Body of pancreas (tissue), 4 donors: Measurements from ENCODE around the gene CARTPT.

Experiments used
- CTCF ChIP-seq, 7 experiments: fragments of 450-650 bp in 4 of 7; fragments of 200-600 bp in 3 of 7; sonication (generic) in 3 of 7; IDR thresholded peaks; one replicate each; pipeline ENCODE4 v1.5.1; 2016 to 2019; ENCODE audit warnings: antibody characterized with exemption in 7 of 7
- POLR2A ChIP-seq, 3 donors: fragments of 450-650 bp; IDR thresholded peaks; one replicate each; pipeline ENCODE4 v1.6.1; 2016; ENCODE audit warnings: antibody characterized with exemption in 3 of 3, mild to moderate bottlenecking in 2 of 3

GRCh38 chr5:71703941-71704340 is 15.1 kb upstream of the CARTPT start:
- no peak for TF ChIP-seq CTCF (IDR thresholded peaks at IDR 0.05)
- no peak for TF ChIP-seq POLR2A (IDR thresholded peaks at IDR 0.05)
